Endometrial microvascular endothelial cells (primary cell): ENCODE results near the gene MATN3. TPM values are rescaled to one million over a fixed set of nuclear protein-coding genes. Genes with fewer than 3 reads are reported as not detected.

Source experiments
- in situ Hi-C: cut with HindIII; loops from 2 replicates; pipeline ENCODE4 v1.10.0; 2017; ENCODE audit warnings: low sequenced_read_pairs, low pct_unique_long_range_greater_than_20kb; ENCODE audit errors: inconsistent ontology term
- total RNA-seq: library from RNA; depleted of rRNA; stranded (reverse); fragments of >200 nt; gene quantifications from one replicate; pipeline ENCODE4 v1.2.3, GENCODE V29; 2015; ENCODE audit errors: inconsistent ontology term

MATN3 gene
- total RNA-seq, 1 donor from 2014 or later, result 5.2 TPM

DNA sequence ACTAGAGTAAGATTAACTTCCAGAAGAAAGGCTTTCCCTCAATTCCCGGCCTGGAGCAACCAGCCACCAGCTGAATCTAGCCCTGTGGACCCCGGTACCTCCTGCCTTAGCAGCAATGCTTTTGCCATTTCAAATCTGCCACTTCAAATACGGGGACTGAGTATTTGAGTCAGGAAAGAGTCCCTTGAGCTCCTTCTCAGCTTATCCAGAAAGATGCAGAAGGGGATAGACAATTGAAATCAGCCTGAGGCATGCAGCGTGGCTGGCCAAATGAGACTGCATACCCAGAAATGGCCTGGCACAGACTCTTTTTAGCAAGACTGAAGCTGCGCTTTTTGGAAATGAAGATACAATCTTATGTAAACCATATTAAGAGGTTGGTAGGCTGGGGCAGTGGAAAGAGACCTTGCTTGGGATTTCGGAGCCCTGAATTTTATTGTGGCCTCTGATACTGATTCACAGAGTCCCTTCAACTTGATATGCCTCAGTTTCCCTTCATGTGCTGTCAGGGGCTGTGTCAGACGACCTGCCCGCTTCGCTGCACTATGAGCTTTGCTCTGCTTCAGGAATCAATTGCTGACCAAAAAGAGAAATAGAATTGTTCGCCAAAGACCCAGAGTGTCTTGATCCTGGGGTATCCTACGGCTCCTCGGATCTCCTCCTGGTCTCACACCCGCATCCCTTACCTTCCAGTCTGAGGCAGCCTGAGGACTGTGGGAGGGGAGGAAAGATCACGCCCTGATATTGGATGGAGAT, 1.0 kb downstream of the MATN3 start:
- in situ Hi-C loops, result no loop called here

DNA sequence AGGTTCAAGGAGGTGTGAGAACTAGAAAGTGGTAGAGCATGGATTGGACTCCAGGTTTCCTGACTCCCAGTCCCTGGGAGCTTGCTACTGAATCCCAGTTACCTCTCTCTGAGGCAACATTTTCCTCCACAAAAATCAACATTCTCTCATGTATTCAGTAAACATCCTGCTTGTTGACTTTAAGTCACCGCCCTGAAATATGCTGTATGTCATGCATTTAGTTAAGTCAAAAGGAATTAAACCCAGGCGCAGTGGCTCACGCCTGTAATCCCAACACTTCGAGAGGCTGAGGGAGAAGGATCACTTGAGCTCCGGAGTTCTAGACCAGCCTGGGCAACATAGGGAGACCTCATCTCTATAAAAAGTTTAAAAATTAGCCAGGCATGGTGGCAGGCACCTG, 3.8 kb downstream of the MATN3 start:
- in situ Hi-C loops, result no loop called here

DNA sequence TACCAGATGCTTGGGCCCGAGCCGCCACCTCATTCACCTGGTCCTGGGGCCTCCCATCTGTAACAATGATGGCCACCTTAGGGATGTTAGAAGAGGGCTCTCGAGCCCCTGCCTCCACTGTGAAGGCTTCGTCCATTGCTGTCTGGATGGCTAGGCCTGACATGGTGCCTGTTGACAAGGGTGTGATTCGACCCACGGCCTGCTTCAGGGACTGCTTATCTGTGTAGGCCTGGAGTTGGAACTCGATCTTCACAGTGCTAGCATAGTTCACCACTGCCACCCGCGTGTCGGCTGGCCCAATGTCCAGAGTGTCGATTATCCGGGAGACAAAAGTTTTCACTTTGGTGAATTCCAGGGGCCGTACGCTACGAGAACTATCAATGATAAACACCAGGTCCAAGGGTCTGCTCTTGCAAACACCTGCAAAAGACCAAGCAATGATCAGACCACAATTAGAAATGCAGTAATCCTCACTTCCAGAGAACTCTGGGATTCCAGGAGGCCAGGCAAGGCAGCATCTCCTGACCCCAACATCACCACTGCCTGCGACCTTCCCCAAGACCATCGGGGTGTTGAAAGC, 6.5 kb downstream of the MATN3 start:
- in situ Hi-C loops, result no loop called here

DNA sequence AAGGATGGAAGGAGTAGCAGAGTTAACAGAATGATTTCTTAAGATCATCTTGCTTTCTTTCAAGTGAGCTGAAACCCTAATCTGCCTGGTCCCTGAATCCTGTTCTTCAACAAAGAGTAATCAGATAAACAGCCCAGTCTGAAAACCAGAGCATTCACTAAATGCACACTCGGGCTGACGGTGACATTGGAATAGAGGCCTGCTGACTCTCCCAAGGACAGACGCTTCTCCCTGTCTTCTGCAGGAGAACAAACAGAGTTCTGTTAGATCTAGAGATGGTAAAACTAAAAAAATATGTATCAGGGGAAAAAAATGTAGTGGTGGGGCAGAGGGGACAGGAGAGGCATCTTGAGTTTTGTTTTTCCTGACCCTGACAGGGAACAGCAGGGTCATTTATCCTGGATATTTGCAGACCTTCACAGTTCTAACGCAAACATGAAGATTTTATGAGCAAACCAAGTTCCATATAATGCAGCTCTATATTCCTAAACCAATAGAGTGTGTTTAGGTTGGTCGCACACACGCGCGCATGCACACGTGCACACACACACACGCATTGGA, 7.3 kb downstream of the MATN3 start:
- in situ Hi-C loops, result no loop called here

DNA sequence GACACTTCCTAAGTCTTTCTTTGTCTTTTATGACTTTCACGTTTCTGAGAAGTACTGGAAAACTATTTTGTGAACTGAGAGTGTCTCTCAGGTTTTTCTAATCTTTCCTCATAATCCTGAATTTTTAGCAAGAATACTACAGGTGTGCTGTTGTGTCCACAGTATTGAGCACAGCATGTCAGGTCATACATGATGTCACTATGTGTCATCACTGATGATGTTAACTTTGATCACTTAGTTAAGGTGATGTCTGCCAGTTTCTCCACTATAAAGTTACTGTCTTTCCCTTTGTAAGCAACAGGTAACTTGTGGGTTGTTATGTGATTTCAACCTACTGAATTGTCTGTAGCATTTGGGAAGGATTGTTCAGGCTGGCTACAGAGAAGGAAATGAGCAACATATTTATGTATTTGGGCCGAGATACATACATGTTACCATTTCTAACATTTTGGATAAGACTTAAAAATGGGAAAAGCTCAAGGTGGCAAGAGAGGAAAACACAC, 11.1 kb downstream of the MATN3 start:
- in situ Hi-C loops, result no loop called here

DNA sequence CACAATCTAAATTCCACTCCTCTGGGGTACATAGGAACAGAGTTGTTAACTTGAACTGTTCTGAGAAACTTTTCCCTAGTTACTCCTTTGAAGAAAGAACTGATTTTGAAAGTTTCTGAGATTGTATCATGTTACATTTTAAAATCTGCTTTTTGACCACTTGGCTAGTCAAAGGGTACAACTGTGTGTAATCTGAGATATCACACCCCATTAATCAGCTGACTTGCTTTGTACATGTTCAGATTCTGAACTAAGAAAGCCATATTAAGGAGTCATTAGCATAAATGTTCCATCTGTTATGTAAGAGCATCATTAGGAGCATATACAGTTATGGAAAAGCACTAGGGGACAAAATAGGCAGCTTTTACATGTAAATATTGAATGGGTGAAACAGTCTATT, 18.7 kb downstream of the MATN3 start:
- in situ Hi-C loops, result no loop called here

DNA sequence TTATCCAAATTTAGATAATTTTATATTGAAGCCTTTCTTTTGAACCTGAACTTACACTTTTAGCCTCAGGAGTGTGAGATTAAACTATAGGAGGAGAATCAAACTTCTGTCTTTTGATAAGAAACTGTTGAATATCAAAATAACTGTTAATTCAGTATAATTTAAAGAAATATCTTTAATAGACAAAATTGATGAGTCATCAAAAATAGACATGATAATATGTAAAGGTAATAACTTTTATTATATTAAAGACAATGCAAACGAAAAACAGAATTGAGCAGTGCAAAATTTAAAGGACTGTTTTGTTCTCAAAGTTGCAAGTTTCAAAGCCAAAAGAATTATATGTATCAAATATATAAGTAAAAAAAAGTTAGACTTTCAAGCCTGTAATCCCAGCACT, 20.6 kb downstream of the MATN3 start:
- in situ Hi-C loops, result no loop called here

DNA sequence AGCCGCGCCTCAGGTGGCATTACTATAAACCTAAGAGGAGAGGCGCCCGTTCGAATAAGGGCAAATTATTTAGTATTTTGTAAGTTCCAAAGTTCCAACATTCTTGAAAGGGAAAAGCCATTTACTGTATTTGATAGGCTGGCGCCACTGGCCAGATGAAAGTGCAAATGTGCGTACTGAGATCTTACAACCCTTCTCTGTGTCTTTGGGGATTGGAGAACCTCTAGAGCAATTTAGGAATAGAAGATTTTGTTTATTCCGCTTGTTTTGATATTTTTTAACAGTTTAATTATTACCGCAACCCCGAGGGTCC, 22.1 kb downstream of the MATN3 start:
- in situ Hi-C loops, result no loop called here

DNA sequence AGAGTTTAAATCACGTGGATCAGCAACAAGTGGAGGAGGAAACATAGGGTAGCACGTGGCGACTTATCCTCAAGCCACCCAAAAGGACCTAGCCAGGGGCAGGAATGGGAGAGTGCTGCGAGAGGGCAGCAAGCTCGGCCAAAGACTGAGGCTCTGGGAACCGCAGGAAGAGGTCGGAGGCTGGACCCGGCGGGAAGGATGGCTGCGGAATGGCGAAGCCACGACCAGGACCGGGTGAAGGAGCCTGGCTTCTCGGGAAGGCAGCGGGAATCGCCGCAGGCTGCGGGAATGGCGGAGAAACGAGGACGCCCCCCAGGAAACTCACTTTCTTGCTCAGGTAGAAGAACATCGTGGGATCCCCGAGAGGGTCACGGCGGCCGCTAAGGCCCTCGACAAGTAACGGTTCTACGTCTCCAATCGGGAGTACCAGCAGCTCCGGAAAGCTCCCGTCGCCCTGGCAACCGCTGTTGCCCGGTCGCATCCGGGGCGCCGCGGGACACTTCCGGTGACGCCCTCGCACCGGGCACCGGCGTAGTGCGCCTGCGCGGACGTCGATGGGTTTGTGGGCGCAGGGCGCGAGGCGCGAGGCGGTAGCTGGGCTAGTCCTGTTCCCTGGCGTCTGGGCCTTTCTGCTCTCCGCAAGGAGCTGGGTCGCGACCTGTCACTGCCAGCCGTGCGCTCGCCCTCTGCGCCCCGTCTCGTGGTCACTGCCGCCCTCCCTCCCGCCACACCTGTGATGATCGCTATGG, 22.6 kb downstream of the MATN3 start, which contains the start of gene WDR35:
TSS of gene WDR35 (minus strand) at position 439 of the 749 bp plus-strand sequence. CDS start at position 349, 90 bp downstream.
- in situ Hi-C loops, result no loop called here

DNA sequence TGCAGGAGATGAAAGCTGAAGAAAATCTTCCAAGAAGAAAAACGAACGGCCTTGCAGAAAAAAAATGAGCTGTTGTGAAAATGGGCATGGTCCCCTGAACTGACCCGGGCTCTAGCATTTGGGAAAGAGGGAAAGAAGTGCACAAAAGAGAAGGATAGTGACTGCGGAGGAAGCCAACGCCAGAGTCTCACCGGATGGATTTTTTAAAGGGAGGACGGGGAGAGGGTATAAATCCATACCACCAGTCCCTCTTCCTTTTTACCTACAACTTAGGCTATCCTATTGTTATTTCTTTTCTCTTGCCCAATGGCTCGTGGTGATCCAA, 23.2 kb downstream of the MATN3 start:
- in situ Hi-C loops, result no loop called here

DNA sequence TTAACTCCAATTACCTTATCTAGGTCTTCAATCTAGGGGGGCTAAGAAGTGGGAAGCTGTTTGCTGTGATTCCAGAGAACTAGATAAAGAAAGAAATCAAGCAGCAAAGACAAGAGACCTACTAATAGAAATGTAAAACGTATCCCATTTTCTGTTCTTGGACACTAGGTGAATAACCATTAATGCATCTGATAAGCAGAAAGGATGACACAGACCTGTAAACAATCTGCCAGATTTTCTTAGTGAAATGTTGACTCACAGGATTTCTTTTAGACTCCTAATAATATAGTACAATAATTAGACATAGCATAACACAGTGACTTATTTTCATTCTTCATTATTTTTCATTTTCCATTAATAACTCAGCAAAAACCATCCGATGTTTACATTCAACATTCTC, 23.9 kb downstream of the MATN3 start:
- in situ Hi-C loops, result no loop called here

DNA sequence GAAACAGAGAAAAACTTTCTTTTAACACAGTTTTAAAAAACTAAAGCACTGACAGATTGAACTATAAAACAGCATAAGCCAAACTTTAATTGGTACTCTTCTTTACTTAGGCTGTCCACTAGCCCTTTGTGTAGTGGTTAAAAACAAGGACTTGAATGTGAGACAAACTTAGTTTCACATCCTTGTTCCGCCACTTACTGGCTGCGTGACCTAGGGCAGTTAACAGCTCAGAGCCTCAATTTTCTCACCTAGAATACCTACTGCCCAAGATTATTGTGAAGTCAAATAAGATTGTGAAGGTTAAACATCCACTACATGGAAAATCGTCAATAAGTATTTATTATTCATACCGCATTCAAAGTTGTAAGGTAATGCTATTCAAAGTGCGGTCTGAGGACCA, 24.5 kb downstream of the MATN3 start:
- in situ Hi-C loops, result no loop called here

DNA sequence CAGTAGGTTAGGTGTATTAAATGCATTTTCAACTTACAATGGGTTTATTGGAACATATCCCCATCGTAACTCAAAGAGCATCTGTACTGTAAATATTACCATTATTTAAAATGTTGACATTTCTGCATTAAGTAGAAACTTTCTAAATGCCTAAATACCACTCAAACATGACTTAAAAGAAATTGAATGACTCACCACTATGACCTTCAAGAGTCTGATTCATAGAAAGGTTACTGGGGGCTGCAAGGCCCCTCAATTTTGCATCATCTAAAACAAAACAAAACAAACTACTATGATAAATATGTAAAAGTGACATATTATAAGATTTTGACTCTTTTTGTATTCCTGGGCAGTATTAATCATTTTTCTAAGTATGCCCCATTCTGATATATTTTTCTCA, 30.2 kb downstream of the MATN3 start:
- in situ Hi-C loops, result no loop called here

DNA sequence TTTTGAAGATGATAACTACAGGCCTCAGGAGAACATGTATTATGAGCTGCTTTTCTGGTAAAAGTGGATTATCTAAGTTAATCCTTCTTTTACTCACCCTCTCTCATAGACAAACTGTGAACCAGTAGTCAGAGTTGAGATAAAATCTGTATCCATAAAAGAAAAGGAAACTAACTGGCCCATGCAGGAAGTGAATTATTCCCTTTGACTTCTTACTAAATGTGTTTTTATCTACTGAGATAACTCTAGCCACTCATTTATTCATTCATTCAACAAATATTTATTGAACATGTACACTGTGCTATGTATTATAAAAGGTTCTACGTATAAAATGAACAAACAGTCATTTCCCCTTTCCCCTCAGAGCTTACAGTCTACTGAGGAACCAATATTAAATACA, 32.5 kb downstream of the MATN3 start:
- in situ Hi-C loops, result no loop called here

DNA sequence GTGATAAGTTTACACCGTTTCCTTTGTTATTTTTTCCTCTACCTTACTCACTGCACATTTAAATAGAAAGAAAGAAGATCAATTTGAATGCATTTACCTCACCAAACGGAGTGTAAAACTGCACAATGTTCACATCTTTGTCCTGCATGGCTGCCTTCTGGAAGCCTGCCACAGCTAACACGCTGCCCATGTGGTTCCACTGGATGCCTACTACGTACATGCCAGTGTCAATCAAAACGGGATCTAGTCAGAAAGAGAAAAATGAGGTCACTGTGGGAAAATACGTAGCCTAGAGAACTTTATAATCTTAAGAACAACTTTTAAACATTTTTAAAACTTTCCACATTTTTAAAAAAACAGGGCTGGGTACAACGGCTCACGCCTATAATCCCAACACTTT, 39.0 kb downstream of the MATN3 start:
- in situ Hi-C loops, result no loop called here

DNA sequence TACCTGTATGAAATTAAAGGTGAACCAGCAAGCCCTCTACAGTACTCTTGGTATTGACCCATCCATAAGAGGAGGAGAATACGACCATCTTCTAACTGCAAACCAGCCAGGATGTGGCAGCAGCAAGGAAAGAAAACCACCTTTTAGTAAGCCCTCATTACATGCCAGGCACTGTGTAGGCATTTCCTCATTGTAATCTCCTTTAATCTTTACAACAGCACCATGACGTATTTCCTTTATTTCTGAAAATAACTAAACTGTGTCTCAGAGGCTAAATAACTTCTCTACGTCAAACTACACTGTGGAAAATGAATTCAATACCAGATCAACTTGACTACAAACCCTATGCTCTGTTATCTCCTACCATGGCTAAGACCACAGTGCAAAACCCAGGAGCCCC, 40.8 kb downstream of the MATN3 start:
- in situ Hi-C loops, result no loop called here

DNA sequence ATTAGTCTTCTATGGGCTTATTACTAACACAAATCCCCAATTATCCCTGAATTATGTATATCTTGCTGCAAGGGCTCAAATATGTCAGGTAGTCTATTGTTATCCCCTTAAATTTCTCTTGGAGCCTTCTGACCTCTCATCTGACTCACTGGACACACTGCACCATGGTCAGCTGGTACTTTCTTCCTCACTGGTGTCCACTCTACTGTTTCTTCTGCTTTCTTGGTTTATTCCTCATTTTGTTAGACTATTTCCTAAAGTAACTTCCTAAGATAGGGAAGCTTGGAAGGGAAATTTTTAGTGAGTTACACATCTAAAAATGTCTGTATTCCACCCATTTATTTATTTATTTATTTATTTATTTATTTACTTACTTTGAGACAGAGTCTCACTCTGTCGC, 49.1 kb downstream of the MATN3 start:
- in situ Hi-C loops, result no loop called here

DNA sequence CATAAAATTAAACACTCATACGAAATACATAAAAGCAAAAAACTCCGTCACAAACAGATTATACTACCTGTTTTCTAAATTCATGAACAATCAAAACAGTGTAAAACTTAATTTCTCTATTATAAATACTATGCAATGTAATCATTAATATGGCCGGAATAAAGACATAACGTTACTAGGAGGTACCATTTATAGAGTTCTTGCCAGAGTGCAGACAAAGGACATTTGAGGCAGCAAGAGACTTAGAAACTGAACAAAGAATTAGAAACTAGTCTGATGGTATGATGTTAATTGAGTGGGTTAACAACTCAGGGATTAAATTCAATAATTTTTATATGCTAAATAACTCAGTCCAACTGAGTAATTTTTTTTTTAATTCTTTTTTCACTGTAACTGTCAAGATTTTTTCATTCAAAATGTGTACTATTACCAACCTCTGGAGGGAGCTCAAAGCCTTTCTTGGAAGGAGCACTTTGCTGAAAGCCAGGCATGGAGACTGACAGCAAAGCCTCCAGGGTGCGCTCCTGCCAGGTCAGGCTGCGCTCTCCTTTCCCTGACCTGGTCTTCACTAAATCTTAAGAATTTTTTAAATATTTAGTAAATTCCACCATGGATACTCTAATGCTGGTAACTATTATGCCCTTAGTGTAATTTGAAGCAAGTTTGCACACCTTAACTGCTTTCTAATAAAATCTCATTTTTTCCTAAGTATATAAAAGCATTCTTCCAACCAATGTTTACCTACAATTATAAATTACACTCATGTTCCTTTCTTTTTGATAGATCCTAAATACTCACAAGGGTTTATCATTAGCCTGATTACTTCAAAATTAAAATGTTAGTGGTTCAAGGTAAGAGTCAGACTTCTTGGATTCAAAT, 56.7 kb downstream of the MATN3 start:
- in situ Hi-C loops, result no loop called here

DNA sequence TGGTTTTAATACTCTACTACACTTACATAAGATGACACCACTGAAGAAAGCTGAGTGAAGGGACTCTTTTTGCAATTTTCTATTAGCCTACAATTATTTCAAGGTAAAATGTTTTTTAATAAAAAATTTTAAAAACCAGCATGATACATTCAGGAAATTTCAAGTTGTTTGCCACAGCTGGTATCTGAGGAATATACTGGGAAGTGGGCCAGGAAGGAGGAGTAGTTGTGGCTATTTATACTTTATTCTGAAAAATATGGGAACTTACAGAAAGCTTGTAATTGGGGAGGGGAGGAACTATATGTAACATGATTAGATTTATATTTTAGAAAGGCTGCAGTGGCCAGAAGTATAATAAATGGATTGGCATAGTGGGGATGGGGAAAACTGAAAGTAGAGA, 63.4 kb downstream of the MATN3 start:
- in situ Hi-C loops, result no loop called here
